IgD-negative memory B cell (primary cell): ENCODE data around the gene DGKQ. TPM values are rescaled to one million over a fixed set of nuclear protein-coding genes. Genes with fewer than 3 reads are reported as not detected.

Experiments
- H3K27ac Mint-ChIP-seq, 3 donors: one replicate each; pipeline ENCODE4 v1.8.0; 2020 to 2022; ENCODE audit warnings: mild to moderate bottlenecking in 3 of 3, mixed read lengths in 3 of 3, moderate library complexity in 1 of 3
- H3K27me3 Mint-ChIP-seq: one replicate; pipeline ENCODE4 v1.8.0; 2021; ENCODE audit warnings: mixed read lengths
- H3K36me3 Mint-ChIP-seq: one replicate; pipeline ENCODE4 v1.8.0; 2020; ENCODE audit warnings: mild to moderate bottlenecking, mixed read lengths
- H3K4me1 Mint-ChIP-seq, 3 donors: one replicate each; pipeline ENCODE4 v1.8.0; 2020 to 2022; ENCODE audit warnings: mixed read lengths in 3 of 3, mild to moderate bottlenecking in 1 of 3
- H3K4me3 Mint-ChIP-seq, 4 donors: one replicate each; pipeline ENCODE4 v1.8.0; 2020 to 2022; ENCODE audit warnings: mild to moderate bottlenecking in 4 of 4, mixed read lengths in 4 of 4, moderate library complexity in 3 of 4
- H3K9me3 Mint-ChIP-seq, 3 donors: one replicate each; pipeline ENCODE4 v1.8.0; 2020 to 2021; ENCODE audit warnings: mixed read lengths in 3 of 3, mild to moderate bottlenecking in 1 of 3
- polyA plus RNA-seq: library from polyadenylated mRNA; unstranded; fragments of 300-500 nt; fragmentation: Illumina TruSeq; gene quantifications from one replicate; pipeline ENCODE4 v1.2.3, GENCODE V29; 2021

The DGKQ gene
- polyA plus RNA-seq, 1 donor from 2014 or later = 3.5 TPM

GRCh38 chr4:992297-993110 lies 19.1 kb upstream of the DGKQ start:
- H3K27me3 Mint-ChIP-seq = peaks cover 4% of the 10 kb centered on the region
- H3K9me3 Mint-ChIP-seq = no peaks in the 10 kb centered on the region
- H3K4me3 Mint-ChIP-seq = peak overlapping the region in 1 of 4 donors; percentile 22
- no peak overlapping the region for H3K27ac Mint-ChIP-seq
- peaks cover 0 to 4% (median 0%) of the 10 kb centered on the region in 3 donors for H3K4me1 Mint-ChIP-seq
- H3K36me3 Mint-ChIP-seq = peaks cover 2% of the 10 kb centered on the region

- Mint-ChIP-seq H3K27me3 (peaks cover 1% of the 10 kb centered on the region), H3K27ac (no peak overlapping the region), H3K4me1 (peaks cover 0 to 6% (median 0%) of the 10 kb centered on the region in 3 donors), H3K4me3 (no peak overlapping the region), H3K9me3 (no peaks in the 10 kb centered on the region), H3K36me3 (peaks cover 2% of the 10 kb centered on the region)
Observed at GRCh38 chr4:991451-992296, 18.3 kb upstream of the DGKQ start.

DNA sequence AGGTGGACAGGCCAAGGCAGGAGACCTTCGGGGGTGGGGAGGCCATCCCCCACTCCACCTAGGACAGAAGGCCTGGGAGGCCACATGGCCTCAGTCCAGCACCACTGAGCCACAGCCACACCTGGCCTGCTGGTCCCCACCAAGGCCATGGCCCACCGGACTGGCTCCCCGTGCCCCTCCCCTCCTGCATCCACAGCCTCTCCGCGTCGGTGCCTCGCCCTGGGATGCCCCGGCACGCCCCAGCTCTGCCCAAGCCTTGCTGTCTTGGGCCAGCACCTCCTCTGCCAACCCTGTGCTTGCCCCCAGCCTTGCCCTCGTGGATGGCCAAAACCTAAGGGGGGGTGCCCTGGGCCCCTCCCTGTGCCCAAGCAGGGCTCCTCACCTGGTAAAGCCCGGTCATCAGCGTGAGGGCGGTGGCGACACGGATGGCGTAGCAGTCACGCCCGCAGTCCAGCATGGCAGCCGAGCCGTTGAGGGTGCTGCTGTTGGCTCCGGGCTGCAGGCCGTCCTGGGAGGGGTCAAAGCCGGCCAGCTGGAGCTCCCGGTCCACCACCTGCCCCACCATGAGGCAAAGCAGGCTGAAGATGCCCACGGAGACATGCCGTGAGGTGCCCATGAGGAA lies 17.5 kb upstream of the DGKQ start:
- peaks cover 2% of the 10 kb centered on the region for H3K36me3 Mint-ChIP-seq
- no peak overlapping the region for H3K4me3 Mint-ChIP-seq
- H3K27me3 Mint-ChIP-seq = no peaks in the 10 kb centered on the region
- no peak overlapping the region for H3K27ac Mint-ChIP-seq
- H3K4me1 Mint-ChIP-seq = peaks cover 4 to 11% (median 4%) of the 10 kb centered on the region in 3 donors
- no peaks in the 10 kb centered on the region for H3K9me3 Mint-ChIP-seq

GRCh38 chr4:989722-990471 lies 16.5 kb upstream of the DGKQ start:
- no peaks in the 10 kb centered on the region for H3K9me3 Mint-ChIP-seq
- no peak overlapping the region for H3K27ac Mint-ChIP-seq
- H3K36me3 Mint-ChIP-seq = peaks cover 2% of the 10 kb centered on the region
- peaks cover 6 to 12% (median 12%) of the 10 kb centered on the region in 3 donors for H3K4me1 Mint-ChIP-seq
- no peaks in the 10 kb centered on the region for H3K27me3 Mint-ChIP-seq
- H3K4me3 Mint-ChIP-seq = no peak overlapping the region

DNA sequence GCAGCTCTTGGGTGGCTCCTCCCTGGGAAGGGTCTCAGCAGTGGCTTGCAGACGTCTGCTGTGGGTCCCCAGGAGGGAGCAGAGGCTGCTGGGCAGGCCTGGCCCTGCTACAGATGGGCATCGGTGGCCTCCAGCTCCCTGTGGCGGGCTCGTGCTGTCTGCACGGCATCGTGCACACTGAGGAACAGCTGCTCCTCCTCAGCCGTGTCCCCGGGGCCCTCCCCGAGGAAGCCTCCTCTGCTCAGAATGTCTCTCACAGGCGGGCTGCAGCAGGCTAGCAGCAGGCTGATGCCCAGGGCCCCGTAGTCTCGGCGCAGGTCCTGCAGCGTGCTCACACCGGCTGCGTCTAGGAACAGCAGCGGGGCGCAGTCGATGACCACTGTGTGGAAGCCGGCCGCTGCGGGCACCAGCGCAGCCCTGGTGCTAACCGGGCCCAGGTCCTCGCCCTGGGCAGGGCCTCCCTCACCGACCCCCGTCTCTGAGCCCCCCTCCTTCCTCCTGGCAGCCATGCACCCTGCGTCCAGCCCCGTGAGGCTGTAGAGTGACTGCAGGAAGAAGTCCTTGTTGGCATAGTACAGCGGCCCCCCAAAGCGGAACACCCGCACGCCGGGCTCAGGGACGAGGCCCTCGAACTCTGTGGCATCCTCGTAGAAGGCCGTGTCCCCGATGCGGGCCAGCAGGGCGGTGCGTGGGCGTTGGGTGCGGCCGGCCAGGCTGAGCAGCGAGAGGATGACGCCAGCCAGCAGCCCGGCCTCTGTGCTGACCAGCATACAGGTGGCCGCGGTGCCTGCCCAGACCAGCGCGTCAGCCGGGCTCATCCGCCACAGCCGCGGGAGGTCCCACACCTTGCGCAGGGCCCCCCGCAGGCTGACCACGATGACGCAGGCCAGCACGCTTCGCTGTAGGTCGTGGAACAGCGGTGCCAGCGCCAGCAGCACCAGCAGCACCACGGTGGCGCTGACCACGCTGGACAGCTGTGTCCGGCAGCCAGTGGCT lies 15.7 kb upstream of the DGKQ start:
- Mint-ChIP-seq H3K9me3 (no peaks in the 10 kb centered on the region), H3K36me3 (peaks cover 2% of the 10 kb centered on the region), H3K27ac (no peak overlapping the region), H3K4me1 (peaks cover 7 to 20% (median 16%) of the 10 kb centered on the region in 3 donors), H3K4me3 (peak overlapping the region in 1 of 4 donors; percentile 9), H3K27me3 (no peaks in the 10 kb centered on the region)

DNA sequence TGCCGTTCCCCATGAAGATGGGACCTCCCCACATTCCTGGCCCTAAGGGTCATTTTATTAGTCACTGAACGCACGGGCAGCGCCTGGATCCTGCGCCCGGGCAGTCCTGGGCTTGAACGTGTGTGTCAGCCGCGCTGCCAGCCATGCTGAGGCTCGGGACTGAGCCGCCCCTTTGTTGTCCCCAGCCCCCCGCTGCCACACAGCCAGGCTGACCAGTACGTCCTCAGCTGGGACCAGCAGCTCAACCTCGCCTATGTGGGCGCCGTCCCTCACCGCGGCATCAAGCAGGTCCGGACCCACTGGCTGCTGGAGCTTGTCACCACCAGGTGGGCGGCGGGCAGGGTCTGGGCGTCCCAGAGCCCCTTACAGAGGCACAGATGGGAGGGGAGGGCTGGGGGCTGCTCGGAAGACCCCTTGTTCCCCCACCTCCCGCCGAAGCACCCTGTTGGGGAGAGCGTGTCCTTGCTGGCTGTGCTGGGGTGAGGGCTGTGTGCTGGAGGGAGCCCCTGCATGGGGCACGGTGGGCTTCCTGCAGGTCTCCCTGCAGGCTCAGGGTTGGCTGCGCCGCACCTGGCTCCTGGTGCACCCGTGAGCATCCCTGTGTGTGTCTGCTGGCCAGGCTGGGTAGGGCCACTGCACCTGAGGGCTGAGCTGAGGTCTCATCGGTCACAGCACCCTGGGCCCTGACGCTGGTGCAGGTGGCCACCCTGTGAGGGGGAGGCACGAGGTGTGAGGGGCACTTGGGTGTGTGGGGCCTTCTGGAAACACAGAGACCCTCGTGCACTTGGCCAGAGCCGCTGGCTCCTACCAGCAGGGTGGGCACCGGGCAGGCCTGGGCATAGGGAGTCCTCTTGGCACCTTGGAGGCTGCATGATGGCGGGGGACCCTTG lies 14.5 kb upstream of the DGKQ start:
- H3K9me3 Mint-ChIP-seq = no peaks in the 10 kb centered on the region
- H3K36me3 Mint-ChIP-seq = peaks cover 2% of the 10 kb centered on the region
- H3K27ac Mint-ChIP-seq = peak overlapping the region in 1 of 3 donors; percentile 32
- H3K4me1 Mint-ChIP-seq = peaks cover 7 to 20% (median 16%) of the 10 kb centered on the region in 3 donors
- peak overlapping the region; percentile 78 to 96 (median 82) for H3K4me3 Mint-ChIP-seq
- no peaks in the 10 kb centered on the region for H3K27me3 Mint-ChIP-seq

DNA sequence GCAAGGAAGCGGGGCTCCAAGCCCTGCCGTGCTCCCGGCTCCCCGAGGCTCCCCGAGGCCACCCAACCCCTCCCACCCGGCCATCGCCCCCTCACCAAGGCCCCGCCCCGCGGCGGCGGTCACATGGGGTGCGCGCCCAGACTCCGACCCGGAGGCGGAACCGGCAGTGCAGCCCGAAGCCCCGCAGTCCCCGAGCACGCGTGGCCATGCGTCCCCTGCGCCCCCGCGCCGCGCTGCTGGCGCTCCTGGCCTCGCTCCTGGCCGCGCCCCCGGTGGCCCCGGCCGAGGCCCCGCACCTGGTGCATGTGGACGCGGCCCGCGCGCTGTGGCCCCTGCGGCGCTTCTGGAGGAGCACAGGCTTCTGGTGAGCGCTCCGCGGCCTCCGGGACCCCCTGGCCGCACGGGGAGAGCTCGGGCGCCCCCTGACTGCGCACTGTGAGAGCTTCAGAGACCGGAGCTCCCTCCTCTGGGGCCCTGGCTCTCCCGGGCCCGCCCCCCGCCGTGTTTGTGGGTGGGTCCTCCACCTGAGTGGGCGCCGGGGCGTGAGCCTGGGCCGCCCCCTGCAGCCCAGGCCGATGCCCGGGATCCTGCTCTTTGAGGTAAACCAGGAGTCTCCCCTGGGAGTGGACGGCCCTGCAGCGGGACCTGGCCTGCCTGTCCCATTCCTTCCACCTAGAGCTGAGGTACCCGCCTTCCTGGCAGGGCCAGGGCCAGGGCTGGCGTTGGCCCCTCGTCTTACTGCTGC lies 13.7 kb upstream of the DGKQ start, which contains the start of gene IDUA:
Gene IDUA, plus strand, starts transcription at position 166 of the 745 bp plus-strand sequence. Its CDS starts 41 bp downstream, at position 207.
- Mint-ChIP-seq H3K4me1 (peaks cover 7 to 16% (median 16%) of the 10 kb centered on the region in 3 donors), H3K27ac (peak within 1 kb of the TSS in 2 of 3 donors; percentile 58 to 83), H3K36me3 (peaks cover 2% of the 10 kb centered on the region), H3K4me3 (peak within 1 kb of the TSS; percentile 86 to 96 (median 93)), H3K27me3 (no peaks in the 10 kb centered on the region), H3K9me3 (no peaks in the 10 kb centered on the region)

GRCh38 chr4:986428-986878 lies 13.1 kb upstream of the DGKQ start:
- H3K4me3 Mint-ChIP-seq = peak overlapping the region; percentile 86 to 95 (median 92)
- peaks cover 7 to 16% (median 16%) of the 10 kb centered on the region in 3 donors for H3K4me1 Mint-ChIP-seq
- peak overlapping the region in 2 of 3 donors; percentile 58 to 83 for H3K27ac Mint-ChIP-seq
- no peaks in the 10 kb centered on the region for H3K27me3 Mint-ChIP-seq
- H3K9me3 Mint-ChIP-seq = no peaks in the 10 kb centered on the region
- peaks cover 2% of the 10 kb centered on the region for H3K36me3 Mint-ChIP-seq

GRCh38 chr4:985123-985830 lies 11.9 kb upstream of the DGKQ start:
- Mint-ChIP-seq H3K4me1 (peaks cover 7 to 16% (median 16%) of the 10 kb centered on the region in 3 donors), H3K4me3 (peak overlapping the region; percentile 75 to 94 (median 86)), H3K36me3 (no peaks in the 10 kb centered on the region), H3K27ac (peak overlapping the region in 1 of 3 donors; percentile 46), H3K9me3 (no peaks in the 10 kb centered on the region), H3K27me3 (no peaks in the 10 kb centered on the region)

GRCh38 chr4:984336-985054 lies 11.1 kb upstream of the DGKQ start:
- H3K4me3 Mint-ChIP-seq = peak overlapping the region; percentile 75 to 94 (median 86)
- H3K27ac Mint-ChIP-seq = no peak overlapping the region
- peaks cover 7 to 16% (median 16%) of the 10 kb centered on the region in 3 donors for H3K4me1 Mint-ChIP-seq
- no peaks in the 10 kb centered on the region for H3K27me3 Mint-ChIP-seq
- no peaks in the 10 kb centered on the region for H3K36me3 Mint-ChIP-seq
- no peaks in the 10 kb centered on the region for H3K9me3 Mint-ChIP-seq

GRCh38 chr4:982814-983213 lies 9.4 kb upstream of the DGKQ start:
- peak overlapping the region in 1 of 4 donors; percentile 91 for H3K4me3 Mint-ChIP-seq
- H3K9me3 Mint-ChIP-seq = no peaks in the 10 kb centered on the region
- no peak overlapping the region for H3K27ac Mint-ChIP-seq
- no peaks in the 10 kb centered on the region for H3K36me3 Mint-ChIP-seq
- H3K4me1 Mint-ChIP-seq = peaks cover 7 to 16% (median 16%) of the 10 kb centered on the region in 3 donors
- H3K27me3 Mint-ChIP-seq = no peaks in the 10 kb centered on the region
